ENCODE data around the gene ZG16. TPM values are rescaled to one million over a fixed set of nuclear protein-coding genes. Genes with fewer than 3 reads are reported as not detected.
"Not testable (repeated sequence)": the region's sequence is repeated elsewhere in the genome, so short reads cannot be mapped to it uniquely, and the experiment has no call there.

ZG16 gene
- total and polyA plus RNA-seq, 9 of the 15 experiments (the other 6 are each of a cell fraction or from before 2014, with no cell fraction given): 0.04 TPM; not detected in 8

GRCh38 chr16:29756654-29757053, 21.4 kb upstream of the ZG16 start:
- no peaks in the 10 kb centered on the region for H3K9me3 ChIP-seq (replicated peaks; ENCODE audit: control insufficient read depth, insufficient read depth, low read depth, low read length)
- ATAC-seq (peak; percentile 28; the same call in 1 of the 3 replicates), DNase-seq (ENCODE audit: extremely low read depth in 1 of 4, low spot score in 3 of 4) (no peak), FAIRE-seq (no peak)
- H3K4me2 ChIP-seq (ENCODE audit: insufficient read depth, low read length): no peak overlapping the region
- no peak overlapping the region for H3K4me3 ChIP-seq
- H3K79me2 ChIP-seq (ENCODE audit: control insufficient read depth, insufficient read depth, low read length): no peaks in the 10 kb centered on the region
- no peak overlapping the region for H2AFZ ChIP-seq (ENCODE audit: low read depth, low read length)
- ChIA-PET CTCF (ENCODE audit: low intra/inter-chr PET ratio) (interaction anchor here (0.7 kb wide), 1 partner anchor 26 kb away, joined by 3 read pairs; no protein-coding TSS in a partner anchor), POLR2A (interaction anchor here (0.6 to 1.0 kb wide), 3 partner anchors 10 to 25 kb away, joined by 3 read pairs; no protein-coding TSS in a partner anchor)
- no TSS peak for BruUV-seq (replicated peaks)
- peaks cover 0 to 3% of the 10 kb centered on the region in 2 experiments; a peak in 1 of 5 replicates for H3K4me1 ChIP-seq (replicated peaks in 1 of 2; ENCODE audit: control insufficient read depth in 2 of 2, insufficient read depth in 2 of 2, low read length in 2 of 2)
- no peaks in the 10 kb centered on the region for H4K20me1 ChIP-seq (replicated peaks; ENCODE audit: control insufficient read depth, insufficient read depth, low read length)
- no peaks in the 10 kb centered on the region for H3K9me1 ChIP-seq (ENCODE audit: control insufficient read depth, insufficient read depth, low read length)
- no peak overlapping the region for H3K27ac ChIP-seq (ENCODE audit: extremely low read depth, low read depth, low read length)
- TF ChIP-seq RFX1 (IDR thresholded peaks at IDR 0.05) (peak; percentile 27), MYNN (IDR thresholded peaks at IDR 0.05) (peak; percentile 73), MYNN (CRISPR knock-in tag; IDR thresholded peaks at IDR 0.05) (no peak), HNRNPH1 (optimal IDR thresholded peaks at IDR 0.05; ENCODE audit: low read depth, low read length) (no peak)
- H3K9ac ChIP-seq (ENCODE audit: insufficient read depth in 1 of 2, low read depth in 2 of 2, low read length in 2 of 2): no peak overlapping the region
- WGBS (ENCODE audit: insufficient coverage, low coverage, missing lambda C conversion rate): 25% methylated on average over 1 of the region's 1 CpG
- H3K27me3 ChIP-seq (ENCODE audit: control insufficient read depth in 2 of 2, insufficient read depth in 2 of 2, low read length in 2 of 2): no peaks in the 10 kb centered on the region
- in situ Hi-C loops (cut with MboI) (no loop called here), intact Hi-C loops (cut with micrococcal nuclease) (no loop called here)
- H3K36me3 ChIP-seq (ENCODE audit: control insufficient read depth, insufficient read depth, low read length): no peaks in the 10 kb centered on the region

GRCh38 chr16:29757086-29757485, 21.0 kb upstream of the ZG16 start:
- CTCF ChIA-PET (ENCODE audit: low intra/inter-chr PET ratio): interaction anchor here (0.7 kb wide), 1 partner anchor 26 kb away, joined by 3 read pairs; no protein-coding TSS in a partner anchor
- ATAC-seq; H3K4me3 ChIP-seq; BruUV-seq (replicated peaks); H3K36me3 ChIP-seq (ENCODE audit: control insufficient read depth, insufficient read depth, low read length); H3K4me2 ChIP-seq (ENCODE audit: insufficient read depth, low read length); H3K4me1 ChIP-seq (replicated peaks in 1 of 2; ENCODE audit: control insufficient read depth in 2 of 2, insufficient read depth in 2 of 2, low read length in 2 of 2); H3K9ac ChIP-seq (ENCODE audit: insufficient read depth in 1 of 2, low read depth in 2 of 2, low read length in 2 of 2); DNase-seq (ENCODE audit: extremely low read depth in 1 of 4, low spot score in 3 of 4); H3K27ac ChIP-seq (ENCODE audit: extremely low read depth, low read depth, low read length); H4K20me1 ChIP-seq (replicated peaks; ENCODE audit: control insufficient read depth, insufficient read depth, low read length); H3K79me2 ChIP-seq (ENCODE audit: control insufficient read depth, insufficient read depth, low read length); in situ Hi-C loops (cut with MboI); intact Hi-C loops (cut with micrococcal nuclease); FAIRE-seq; H3K9me1 ChIP-seq (ENCODE audit: control insufficient read depth, insufficient read depth, low read length); H3K9me3 ChIP-seq (replicated peaks; ENCODE audit: control insufficient read depth, insufficient read depth, low read depth, low read length); H3K27me3 ChIP-seq (ENCODE audit: control insufficient read depth in 2 of 2, insufficient read depth in 2 of 2, low read length in 2 of 2); H2AFZ ChIP-seq (ENCODE audit: low read depth, low read length): not testable (repeated sequence)
- 49% methylated on average over 8 of the region's 8 CpGs for WGBS (ENCODE audit: insufficient coverage, low coverage, missing lambda C conversion rate)
- POLR2A ChIA-PET: interaction anchor here (0.6 to 1.1 kb wide), 3 partner anchors 10 to 47 kb away, joined by 3 read pairs; no protein-coding TSS in a partner anchor
